ENCODE measurements around the gene FAM47E. TPM values are rescaled to one million over a fixed set of nuclear protein-coding genes. Genes with fewer than 3 reads are reported as not detected.

The FAM47E gene
- total and polyA plus RNA-seq, 2 experiments from 2014 or later: not detected

- no peaks in the 10 kb centered on the region for H3K36me3 ChIP-seq (ENCODE audit: low read depth)
- no peak overlapping the region for H2AFZ ChIP-seq
- H3K27ac ChIP-seq: no peak overlapping the region
- no peaks in the 10 kb centered on the region for H3K79me2 ChIP-seq (ENCODE audit: insufficient read depth)
- H3K4me1 ChIP-seq (ENCODE audit: insufficient read depth): 0 out of 2 replicates have a peak, but pooled peaks cover 4% of the 10 kb centered on the region
- TF ChIP-seq EZH2 (IDR thresholded peaks at IDR 0.05; ENCODE audit: insufficient read depth, poor library complexity, severe bottlenecking) (no peak), EZH2phosphoT487 (IDR thresholded peaks at IDR 0.05; ENCODE audit: insufficient read depth, low read depth) (no peak)
- 44 to 48% methylated on average over 6 of the region's 6 CpGs for WGBS, 2 experiments (ENCODE audit: low coverage in 1 of 2, low lambda C conversion rate in 2 of 2, missing lambda C conversion rate in 2 of 2)
- no peak overlapping the region for H3K4me2 ChIP-seq (ENCODE audit: unreplicated experiment)
- no peaks in the 10 kb centered on the region for H3K9me2 ChIP-seq (ENCODE audit: insufficient read depth)
- no peaks in the 10 kb centered on the region for H4K20me1 ChIP-seq (ENCODE audit: insufficient read depth)
- no peak overlapping the region for H3K9ac ChIP-seq
- H3K4me3 ChIP-seq: no peak overlapping the region
- no peaks in the 10 kb centered on the region for H3F3A ChIP-seq (ENCODE audit: insufficient read depth)
- DNase-seq: no peak
- in situ Hi-C loops (cut with MboI): no loop called here
- no peaks in the 10 kb centered on the region for H3K9me3 ChIP-seq (ENCODE audit: low read depth)
- H3K27me3 ChIP-seq (replicated peaks; ENCODE audit: insufficient read depth): peaks cover 50% of the 10 kb centered on the region
Observed at GRCh38 chr4:76256032-76256431, 4.5 kb downstream of the FAM47E start.

- Histone ChIP-seq H3K4me2 (ENCODE audit: unreplicated experiment) (no peak overlapping the region), H3K79me2 (ENCODE audit: insufficient read depth) (no peaks in the 10 kb centered on the region), H3F3A (ENCODE audit: insufficient read depth) (no peaks in the 10 kb centered on the region), H3K36me3 (ENCODE audit: low read depth) (no peaks in the 10 kb centered on the region), H3K27me3 (replicated peaks; ENCODE audit: insufficient read depth) (peaks cover 43% of the 10 kb centered on the region), H3K9me3 (ENCODE audit: low read depth) (no peaks in the 10 kb centered on the region), H3K4me1 (ENCODE audit: insufficient read depth) (0 out of 2 replicates have a peak, but pooled peaks cover 2% of the 10 kb centered on the region), H3K27ac (no peak overlapping the region), H3K4me3 (no peak overlapping the region), H3K9ac (no peak overlapping the region), H4K20me1 (ENCODE audit: insufficient read depth) (no peaks in the 10 kb centered on the region), H2AFZ (no peak overlapping the region), H3K9me2 (ENCODE audit: insufficient read depth) (no peaks in the 10 kb centered on the region)
- DNase-seq: no peak
- no peak for TF ChIP-seq EZH2 (IDR thresholded peaks at IDR 0.05; ENCODE audit: insufficient read depth, poor library complexity, severe bottlenecking)
- TF ChIP-seq EZH2phosphoT487 (IDR thresholded peaks at IDR 0.05; ENCODE audit: insufficient read depth, low read depth): no peak
- WGBS, 2 experiments (ENCODE audit: low coverage in 1 of 2, low lambda C conversion rate in 2 of 2, missing lambda C conversion rate in 2 of 2): 19 to 33% methylated on average over 1 of the region's 1 CpG
- in situ Hi-C loops (cut with MboI): no loop called here
Observed at GRCh38 chr4:76256968-76257367, 5.4 kb downstream of the FAM47E start.

GRCh38 chr4:76257824-76258223 is 6.3 kb downstream of the FAM47E start:
- Histone ChIP-seq H3K4me2 (ENCODE audit: unreplicated experiment) (no peak overlapping the region), H3K79me2 (ENCODE audit: insufficient read depth) (no peaks in the 10 kb centered on the region), H3F3A (ENCODE audit: insufficient read depth) (no peaks in the 10 kb centered on the region), H3K27ac (no peak overlapping the region), H3K9ac (no peak overlapping the region), H3K4me1 (ENCODE audit: insufficient read depth) (no peaks in the 10 kb centered on the region), H2AFZ (no peak overlapping the region), H3K9me3 (ENCODE audit: low read depth) (no peaks in the 10 kb centered on the region), H4K20me1 (ENCODE audit: insufficient read depth) (no peaks in the 10 kb centered on the region), H3K27me3 (replicated peaks; ENCODE audit: insufficient read depth) (peaks cover 35% of the 10 kb centered on the region), H3K36me3 (ENCODE audit: low read depth) (no peaks in the 10 kb centered on the region), H3K4me3 (no peak overlapping the region), H3K9me2 (ENCODE audit: insufficient read depth) (no peaks in the 10 kb centered on the region)
- in situ Hi-C loops (cut with MboI): no loop called here
- no peak for DNase-seq
- no peak for TF ChIP-seq EZH2phosphoT487 (IDR thresholded peaks at IDR 0.05; ENCODE audit: insufficient read depth, low read depth)
- no peak for TF ChIP-seq EZH2 (IDR thresholded peaks at IDR 0.05; ENCODE audit: insufficient read depth, poor library complexity, severe bottlenecking)
- WGBS, 2 experiments (ENCODE audit: low coverage in 1 of 2, low lambda C conversion rate in 2 of 2, missing lambda C conversion rate in 2 of 2): 83 to 92% methylated on average over 3 of the region's 3 CpGs

GRCh38 chr4:76260571-76260970 is 9.1 kb downstream of the FAM47E start:
- H3K27ac ChIP-seq: no peak overlapping the region
- no peaks in the 10 kb centered on the region for H3K4me1 ChIP-seq (ENCODE audit: insufficient read depth)
- no peak overlapping the region for H3K4me2 ChIP-seq (ENCODE audit: unreplicated experiment)
- H3K9me2 ChIP-seq (ENCODE audit: insufficient read depth): no peaks in the 10 kb centered on the region
- no peak overlapping the region for H2AFZ ChIP-seq
- in situ Hi-C loops (cut with MboI): no loop called here
- no peaks in the 10 kb centered on the region for H3K36me3 ChIP-seq (ENCODE audit: low read depth)
- DNase-seq: no peak
- WGBS, 2 experiments (ENCODE audit: low coverage in 1 of 2, low lambda C conversion rate in 2 of 2, missing lambda C conversion rate in 2 of 2): 82 to 90% methylated on average over 1 of the region's 1 CpG
- H3F3A ChIP-seq (ENCODE audit: insufficient read depth): no peaks in the 10 kb centered on the region
- H4K20me1 ChIP-seq (ENCODE audit: insufficient read depth): no peaks in the 10 kb centered on the region
- TF ChIP-seq EZH2phosphoT487 (IDR thresholded peaks at IDR 0.05; ENCODE audit: insufficient read depth, low read depth): no peak
- TF ChIP-seq EZH2 (IDR thresholded peaks at IDR 0.05; ENCODE audit: insufficient read depth, poor library complexity, severe bottlenecking): no peak
- no peaks in the 10 kb centered on the region for H3K79me2 ChIP-seq (ENCODE audit: insufficient read depth)
- H3K9ac ChIP-seq: no peak overlapping the region
- peaks cover 8% of the 10 kb centered on the region; the same call in 1 of the 2 replicates for H3K27me3 ChIP-seq (replicated peaks; ENCODE audit: insufficient read depth)
- H3K9me3 ChIP-seq (ENCODE audit: low read depth): no peaks in the 10 kb centered on the region
- H3K4me3 ChIP-seq: no peak overlapping the region
